IMR-90 (cell line): ENCODE measurements around the gene ADAMTS17.

Source experiments
- BHLHE40 ChIP-seq: fragments of 150-350 bp; IDR thresholded peaks from 2 replicates; pipeline ENCODE4 v1.6.1; 2016; ENCODE audit warnings: mild to moderate bottlenecking, low read depth, low read length
- CEBPB ChIP-seq: IDR thresholded peaks from 2 replicates; pipeline ENCODE4 v1.6.1; 2012; ENCODE audit warnings: low read depth, low read length, improper control_type of control experiment
- CTCF ChIP-seq: conservative IDR thresholded peaks from 2 replicates; pipeline ENCODE4 v1.5.1; 2012; ENCODE audit warnings: mild to moderate bottlenecking, low read depth, low read length, improper control_type of control experiment
- FOS ChIP-seq: fragments of 150-350 bp; IDR thresholded peaks from 2 replicates; pipeline ENCODE4 v1.6.1; 2016; ENCODE audit warnings: low read depth, low read length
- MAFK ChIP-seq: IDR thresholded peaks from 2 replicates; pipeline ENCODE4 v1.6.1; 2012; ENCODE audit warnings: low read depth, low read length, improper control_type of control experiment
- MAZ ChIP-seq: IDR thresholded peaks from 2 replicates; pipeline ENCODE4 v1.6.1; 2012; ENCODE audit warnings: low read depth, mild to moderate bottlenecking, low read length, improper control_type of control experiment, moderate library complexity, borderline replicate concordance
- MXI1 ChIP-seq: IDR thresholded peaks from 2 replicates; pipeline ENCODE4 v1.6.1; 2012; ENCODE audit warnings: low read depth, mild to moderate bottlenecking, low read length, moderate library complexity, borderline replicate concordance
- NFE2L2 ChIP-seq: fragments of 150-350 bp; IDR thresholded peaks from 2 replicates; pipeline ENCODE4 v1.6.1; 2016; ENCODE audit warnings: low read depth, mild to moderate bottlenecking, low read length
- POLR2A ChIP-seq: IDR thresholded peaks from 2 replicates; pipeline ENCODE4 v1.6.1; 2012; ENCODE audit warnings: mild to moderate bottlenecking, low read depth, low read length
- RAD21 ChIP-seq: IDR thresholded peaks from 2 replicates; pipeline ENCODE4 v1.6.1; 2012; ENCODE audit warnings: low read length, improper control_type of control experiment
- RCOR1 ChIP-seq: IDR thresholded peaks from 2 replicates; pipeline ENCODE4 v1.6.1; 2012; ENCODE audit warnings: mild to moderate bottlenecking, low read length, improper control_type of control experiment; ENCODE audit not compliant: insufficient replicate concordance
- RFX5 ChIP-seq: IDR thresholded peaks from 2 replicates; pipeline ENCODE4 v1.8.0; 2012; ENCODE audit warnings: low read depth, mild to moderate bottlenecking, low read length, moderate library complexity
- SMC3 ChIP-seq: fragments of 150-350 bp; IDR thresholded peaks from 2 replicates; pipeline ENCODE4 v1.6.1; 2016; ENCODE audit warnings: low read depth, mild to moderate bottlenecking, antibody characterized with exemption, low read length, moderate library complexity
- USF2 ChIP-seq: fragments of 150-350 bp; IDR thresholded peaks from 2 replicates; pipeline ENCODE4 v1.6.1; 2017; ENCODE audit warnings: mild to moderate bottlenecking, antibody characterized with exemption, low read length, low read depth

GRCh38 chr15:99977929-99978328, 363.8 kb downstream of the ADAMTS17 start:
- TF ChIP-seq USF2 (no peak), MXI1 (no peak), MAZ (no peak), FOS (no peak), POLR2A (no peak), CTCF (no peak), RFX5 (no peak), BHLHE40 (no peak), MAFK (no peak), RCOR1 (no peak), NFE2L2 (no peak), CEBPB (no peak), SMC3 (no peak), RAD21 (no peak)
